Lung microvascular endothelial cell (primary cell): ENCODE measurements around the gene CST3. TPM values are rescaled to one million over a fixed set of nuclear protein-coding genes. Genes with fewer than 3 reads are reported as not detected.
A peak's percentile ranks its signal among the peaks of the same experiment; 100 is the strongest.
"Not testable (repeated sequence)": the region's sequence is repeated elsewhere in the genome, so short reads cannot be mapped to it uniquely, and the experiment has no call there.

Source experiments
- DNase-seq, 2 donors: peaks; one replicate each; pipeline versions ENCODE4 v3.0.0 to v3.0.0-alpha.2; 2010; ENCODE audit warnings: low read depth in 2 of 2
- total RNA-seq: library from RNA; depleted of rRNA; stranded (reverse); fragments of >200 nt; gene quantifications from 2 replicates; pipeline ENCODE4 v1.2.1, GENCODE V29; 2014

CST3 gene
- total RNA-seq, 1 donor from 2014 or later: 164 TPM

GRCh38 chr20:23662276-23662870 is 24.6 kb upstream of the CST3 start:
- no peak for DNase-seq

GRCh38 chr20:23661002-23661429 is 23.3 kb upstream of the CST3 start:
- DNase-seq: no peak

- DNase-seq: no peak
Measured at GRCh38 chr20:23659989-23660837, 22.5 kb upstream of the CST3 start.

GRCh38 chr20:23659610-23659988 is 21.8 kb upstream of the CST3 start:
- not testable (repeated sequence) for DNase-seq

GRCh38 chr20:23658989-23659609 is 21.3 kb upstream of the CST3 start:
- no peak for DNase-seq

GRCh38 chr20:23658336-23658735 is 20.6 kb upstream of the CST3 start:
- peak; percentile 33 to 54 for DNase-seq

GRCh38 chr20:23657202-23657601 is 19.4 kb upstream of the CST3 start:
- no peak for DNase-seq

GRCh38 chr20:23656372-23656771 is 18.6 kb upstream of the CST3 start:
- DNase-seq: no peak

- no peak for DNase-seq
Measured at GRCh38 chr20:23655491-23656211, 17.9 kb upstream of the CST3 start.

- DNase-seq: no peak
Measured at GRCh38 chr20:23654717-23655116, 17.0 kb upstream of the CST3 start.

- DNase-seq: no peak
Measured at GRCh38 chr20:23654000-23654399, 16.2 kb upstream of the CST3 start.

- DNase-seq: no peak
Measured at GRCh38 chr20:23653400-23653938, 15.7 kb upstream of the CST3 start.

- no peak for DNase-seq
Measured at GRCh38 chr20:23652926-23653325, 15.2 kb upstream of the CST3 start.

- DNase-seq: no peak
Measured at GRCh38 chr20:23652371-23652770, 14.6 kb upstream of the CST3 start.

GRCh38 chr20:23651117-23651516 is 13.4 kb upstream of the CST3 start:
- no peak for DNase-seq

GRCh38 chr20:23649830-23650417 is 12.2 kb upstream of the CST3 start:
- DNase-seq: no peak

- no peak for DNase-seq
Measured at GRCh38 chr20:23649242-23649641, 11.5 kb upstream of the CST3 start.

- no peak for DNase-seq
Measured at GRCh38 chr20:23647346-23647745, 9.6 kb upstream of the CST3 start.

- DNase-seq: peak in 1 of 2 donors; percentile 29
Measured at GRCh38 chr20:23646106-23646873, 8.5 kb upstream of the CST3 start.

GRCh38 chr20:23645575-23645974 is 7.8 kb upstream of the CST3 start:
- DNase-seq: no peak

GRCh38 chr20:23644164-23644563 is 6.4 kb upstream of the CST3 start:
- no peak for DNase-seq
